ENCODE results near the gene KRT25.

DNA sequence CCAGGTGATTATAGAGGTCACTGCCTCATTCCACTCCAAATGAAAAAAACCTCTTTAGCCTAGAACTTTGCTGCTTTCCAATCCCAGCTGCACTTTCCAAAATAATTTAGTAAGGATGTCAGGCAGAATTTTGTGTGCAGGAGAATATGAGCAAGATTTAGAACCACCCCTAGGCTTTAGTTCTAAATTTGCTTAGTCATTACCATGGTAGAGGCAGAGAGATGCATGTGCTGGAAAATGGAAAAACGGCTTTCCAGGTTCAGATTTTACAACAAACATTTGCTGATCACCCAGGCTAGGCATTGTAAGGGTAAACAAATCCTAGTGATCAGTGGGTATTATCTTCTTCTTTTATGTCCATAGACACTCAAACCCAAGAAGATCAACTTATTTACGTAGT is 10.5 kb upstream of the KRT25 start:
- TF ChIP-seq, protein P1, sequence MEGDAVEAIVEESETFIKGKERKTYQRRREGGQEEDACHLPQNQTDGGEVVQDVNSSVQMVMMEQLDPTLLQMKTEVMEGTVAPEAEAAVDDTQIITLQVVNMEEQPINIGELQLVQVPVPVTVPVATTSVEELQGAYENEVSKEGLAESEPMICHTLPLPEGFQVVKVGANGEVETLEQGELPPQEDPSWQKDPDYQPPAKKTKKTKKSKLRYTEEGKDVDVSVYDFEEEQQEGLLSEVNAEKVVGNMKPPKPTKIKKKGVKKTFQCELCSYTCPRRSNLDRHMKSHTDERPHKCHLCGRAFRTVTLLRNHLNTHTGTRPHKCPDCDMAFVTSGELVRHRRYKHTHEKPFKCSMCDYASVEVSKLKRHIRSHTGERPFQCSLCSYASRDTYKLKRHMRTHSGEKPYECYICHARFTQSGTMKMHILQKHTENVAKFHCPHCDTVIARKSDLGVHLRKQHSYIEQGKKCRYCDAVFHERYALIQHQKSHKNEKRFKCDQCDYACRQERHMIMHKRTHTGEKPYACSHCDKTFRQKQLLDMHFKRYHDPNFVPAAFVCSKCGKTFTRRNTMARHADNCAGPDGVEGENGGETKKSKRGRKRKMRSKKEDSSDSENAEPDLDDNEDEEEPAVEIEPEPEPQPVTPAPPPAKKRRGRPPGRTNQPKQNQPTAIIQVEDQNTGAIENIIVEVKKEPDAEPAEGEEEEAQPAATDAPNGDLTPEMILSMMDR (IDR thresholded peaks at IDR 0.05): no peak
- no peak for TF ChIP-seq EZH2 (IDR thresholded peaks at IDR 0.05; ENCODE audit: borderline replicate concordance, insufficient read depth, low read depth, low read length, poor library complexity, severe bottlenecking)
